T-helper 2 cell treated with Interferon-gamma antibody and Interleukin-4, amounts not matched to agents 100 ng/mL and 5 ng/mL, for 36 hours (primary cell): ENCODE results near the gene MOV10L1. TPM values are rescaled to one million over a fixed set of nuclear protein-coding genes. Genes with fewer than 3 reads are reported as not detected.

Source experiments
- intact Hi-C: fragments of 100-400 bp; cut with micrococcal nuclease; formaldehyde crosslinking; loops from one replicate; pipeline ENCODE4 v1.15.1; 2023
- total RNA-seq: library from RNA; stranded (reverse); gene quantifications from 2 replicates; pipeline ENCODE4 v1.2.3, GENCODE V29; 2022

The MOV10L1 gene
- total RNA-seq, 1 donor from 2014 or later, result not detected

DNA sequence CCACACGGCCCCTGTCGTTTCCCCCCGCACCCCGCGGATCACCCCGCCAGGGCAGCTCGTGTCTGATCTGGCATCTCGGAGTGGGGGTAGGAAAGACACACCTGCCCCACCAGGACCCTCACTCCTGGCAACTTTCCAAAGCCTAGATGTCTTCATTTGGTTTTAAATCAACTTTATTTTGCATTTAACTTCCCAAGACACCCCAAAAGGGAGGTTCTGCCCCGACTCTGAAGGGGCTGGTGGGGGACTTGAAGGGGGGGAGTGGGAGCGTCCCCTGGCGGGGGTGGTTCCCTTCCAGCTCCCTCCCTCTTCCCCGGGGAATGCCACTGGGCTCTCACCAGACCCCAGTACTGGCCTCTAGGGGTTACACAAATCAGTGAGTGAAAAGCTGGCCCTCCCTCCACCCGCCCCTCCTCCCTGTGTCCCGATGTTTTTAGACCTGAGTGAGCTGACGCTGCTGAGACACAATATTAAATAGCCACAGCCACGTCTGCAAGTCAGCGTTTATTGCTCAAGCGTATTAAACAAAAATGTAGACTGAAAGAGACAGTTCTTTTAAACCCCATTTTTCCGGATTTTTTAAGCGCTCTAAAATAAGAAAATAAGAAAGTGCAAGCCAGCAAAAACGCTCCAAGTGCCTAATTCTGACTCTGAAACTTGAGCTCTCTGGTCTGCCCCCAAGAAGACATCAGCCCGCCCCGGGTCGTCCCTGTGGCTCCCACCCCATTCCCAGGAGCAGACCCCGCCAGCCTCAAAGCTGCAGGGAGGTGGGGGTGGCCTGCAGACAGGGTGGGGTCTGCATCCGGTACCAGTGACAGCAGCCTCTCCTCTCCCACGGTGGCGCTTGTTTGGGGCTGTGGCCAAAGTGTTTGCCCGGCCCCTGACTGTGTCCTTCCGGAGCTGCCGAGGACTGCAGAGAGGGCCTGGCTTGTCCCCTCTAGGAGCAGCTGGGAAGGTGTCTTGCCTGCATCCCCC lies 30.6 kb upstream of the MOV10L1 start:
- intact Hi-C loops, result no loop called here

DNA sequence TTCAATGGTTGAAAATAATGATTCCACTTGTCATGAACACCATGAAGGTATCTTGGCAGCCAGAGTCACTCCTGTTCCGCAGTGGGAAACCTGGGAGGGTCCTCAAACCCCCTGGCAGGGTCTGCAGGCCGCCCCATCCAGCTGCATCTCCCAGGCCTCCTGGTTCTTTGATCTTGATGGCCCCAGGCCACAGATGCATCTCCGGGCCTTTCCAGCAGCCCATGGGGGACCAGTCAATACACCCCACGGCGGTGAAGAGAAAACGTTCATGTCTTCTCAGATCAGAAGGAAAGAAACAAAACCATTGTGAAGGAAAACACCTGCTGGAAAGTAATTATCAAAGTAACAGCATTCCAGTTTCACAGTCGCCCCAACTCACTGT lies 29.9 kb upstream of the MOV10L1 start:
- intact Hi-C loops, result no loop called here

DNA sequence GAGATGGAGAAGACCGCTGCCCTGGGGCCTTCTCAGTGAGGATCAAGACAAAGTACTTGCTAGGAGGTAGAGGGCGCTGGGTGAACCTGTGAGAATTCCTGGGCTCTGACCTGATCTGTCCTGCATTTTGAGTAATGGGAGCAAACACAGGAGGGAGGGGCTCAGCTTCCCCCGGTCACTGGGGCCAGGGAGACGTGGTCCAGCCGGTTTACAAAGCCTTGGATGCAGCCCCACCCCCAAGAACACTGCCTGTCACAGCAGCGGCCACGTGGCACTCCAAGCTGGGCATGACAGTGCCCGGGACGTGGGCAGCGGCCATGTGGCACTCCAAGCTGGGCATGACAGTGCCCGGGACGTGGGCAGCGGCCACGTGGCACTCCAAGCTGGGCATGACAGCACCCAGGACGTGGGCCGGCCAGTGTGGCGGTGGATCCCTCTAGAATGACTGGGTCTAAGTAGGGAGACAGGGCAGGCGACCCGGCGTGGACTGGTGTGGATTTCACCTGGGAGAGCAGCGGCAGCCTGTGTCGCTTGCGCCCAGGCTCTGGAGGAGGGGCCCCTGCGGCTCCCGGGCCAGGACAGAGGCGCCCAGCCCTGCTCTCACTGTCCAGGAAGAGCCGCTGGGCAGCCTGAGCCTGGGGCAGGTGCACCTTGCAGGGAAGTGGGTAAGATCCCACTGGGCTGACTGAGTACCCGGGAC lies 29.2 kb upstream of the MOV10L1 start:
- intact Hi-C loops, result no loop called here

DNA sequence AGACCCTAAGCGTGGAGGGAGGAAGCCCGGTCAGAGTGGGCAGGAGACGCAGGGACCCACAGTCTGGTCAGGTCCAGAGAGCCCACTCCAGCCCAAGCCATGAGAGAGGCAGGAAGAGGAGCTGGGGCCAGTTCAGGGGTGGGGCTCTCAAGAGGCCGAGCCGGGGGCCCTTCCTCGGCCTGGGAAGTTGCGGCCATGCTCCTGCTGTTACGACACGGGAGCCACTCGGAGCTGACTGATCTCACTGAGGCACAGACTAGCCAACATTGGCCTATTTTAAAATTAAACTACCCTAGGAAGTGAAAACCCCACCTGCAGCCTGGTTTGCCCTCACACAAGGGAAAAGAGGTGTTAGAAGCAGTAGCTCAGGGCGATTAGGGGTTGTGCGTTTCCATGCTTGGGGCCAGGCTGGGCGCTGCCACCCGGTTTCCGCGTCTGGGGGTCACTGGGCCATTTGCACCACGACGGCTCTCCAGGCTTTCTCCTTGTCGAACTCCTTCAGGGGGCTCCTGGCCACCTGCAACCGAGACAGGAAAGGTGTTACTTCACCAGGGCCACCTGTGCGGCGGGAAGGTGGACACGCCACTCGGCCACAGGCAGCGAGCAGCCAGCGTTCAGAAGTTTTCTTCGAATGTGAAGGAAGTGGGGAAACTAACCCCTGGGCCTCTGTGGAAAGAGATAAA lies 28.5 kb upstream of the MOV10L1 start:
- intact Hi-C loops, result no loop called here

DNA sequence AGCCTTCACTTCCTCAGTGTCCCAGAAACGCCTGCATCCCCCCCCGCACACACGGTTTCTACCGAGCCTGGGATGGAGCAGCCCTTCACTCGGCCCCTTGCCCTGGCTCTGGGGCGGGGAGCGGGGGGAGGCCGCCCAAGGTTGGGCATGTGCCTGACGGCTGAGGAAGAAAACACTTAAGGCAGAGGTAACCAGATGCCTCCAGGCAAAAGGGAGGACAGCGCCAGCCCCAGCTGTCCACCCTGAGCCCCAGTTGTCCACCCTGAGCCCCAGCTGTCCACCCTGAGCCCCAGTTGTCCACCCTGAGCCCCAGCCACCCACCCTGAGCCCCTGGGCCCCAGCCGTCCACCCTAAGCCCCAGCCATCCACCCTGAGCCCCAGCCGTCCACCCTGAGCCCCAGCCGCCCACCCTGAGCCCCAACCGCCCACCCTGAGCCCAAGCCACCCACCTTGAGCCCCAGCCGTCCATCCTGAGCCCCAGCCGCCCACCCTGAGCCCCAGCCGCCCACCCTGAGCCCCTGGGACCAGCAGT lies 27.9 kb upstream of the MOV10L1 start:
- intact Hi-C loops, result no loop called here

DNA sequence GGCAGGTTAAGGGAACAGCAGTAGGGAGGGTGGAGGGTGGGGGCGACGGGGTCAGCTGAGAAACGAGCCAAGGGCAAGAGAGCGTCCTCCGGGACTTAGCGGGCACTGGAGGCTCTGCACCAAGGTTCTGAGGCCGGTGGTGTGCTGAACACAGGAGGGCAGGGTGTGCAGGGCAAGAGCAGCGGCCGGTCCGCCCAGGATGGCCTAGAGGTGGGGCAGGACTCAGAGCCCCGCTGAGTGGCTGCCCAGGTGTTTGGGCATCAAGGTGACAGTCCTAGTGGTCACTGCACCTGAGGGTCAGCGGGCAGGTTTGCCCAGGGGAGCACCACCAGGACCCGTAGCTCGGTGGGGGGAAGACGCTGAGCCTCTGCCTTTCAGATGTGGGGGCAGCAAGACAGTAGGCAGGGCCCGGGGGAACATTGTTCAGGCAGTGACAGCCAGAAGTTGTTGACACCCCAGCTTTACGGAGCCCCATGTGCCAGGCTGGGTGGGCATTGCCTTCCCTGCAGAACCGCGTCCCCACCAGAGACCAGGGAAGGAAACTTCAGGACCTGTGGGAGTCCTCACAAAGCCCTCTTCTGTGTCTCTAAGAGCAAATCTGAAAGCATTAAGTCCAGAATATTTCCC lies 27.2 kb upstream of the MOV10L1 start:
- intact Hi-C loops, result no loop called here

DNA sequence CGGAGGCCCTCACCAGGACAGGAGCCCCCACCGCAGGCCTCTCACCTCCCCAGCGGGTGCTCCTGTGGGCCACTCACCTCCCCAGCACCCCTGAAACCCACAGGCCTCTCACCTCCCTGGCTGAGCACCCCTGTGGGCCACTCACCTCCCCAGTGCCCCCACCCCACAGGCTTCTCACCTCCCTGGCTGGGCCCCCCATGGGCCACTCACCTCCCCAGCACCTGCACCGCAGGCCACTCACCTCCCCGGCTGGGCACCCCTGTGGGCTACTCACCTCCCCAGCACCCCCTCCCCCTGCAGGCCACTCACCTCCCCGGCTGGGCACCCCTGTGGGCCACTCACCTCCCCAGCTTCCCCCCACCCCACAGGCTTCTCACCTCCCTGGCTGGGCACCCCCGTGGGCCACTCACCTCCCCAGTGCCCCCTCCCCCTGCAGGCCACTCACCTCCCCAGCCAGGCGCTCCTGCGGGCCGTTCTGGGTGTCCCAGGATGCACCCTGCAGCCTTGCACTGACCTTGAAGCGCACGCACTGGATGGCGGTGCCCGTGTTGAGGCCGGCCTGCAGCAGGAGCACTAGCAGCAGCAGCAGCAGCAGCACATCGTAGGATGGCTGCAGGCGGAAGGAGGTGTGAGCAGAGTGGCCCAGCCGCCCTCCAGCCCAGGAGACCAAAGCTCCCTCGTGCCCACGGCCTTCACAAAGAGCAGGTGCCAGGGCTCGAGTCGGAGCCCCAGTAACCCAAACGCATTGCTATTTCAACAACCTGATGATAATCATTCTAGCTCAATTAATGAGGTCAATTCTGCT lies 26.0 kb upstream of the MOV10L1 start:
- intact Hi-C loops, result no loop called here

DNA sequence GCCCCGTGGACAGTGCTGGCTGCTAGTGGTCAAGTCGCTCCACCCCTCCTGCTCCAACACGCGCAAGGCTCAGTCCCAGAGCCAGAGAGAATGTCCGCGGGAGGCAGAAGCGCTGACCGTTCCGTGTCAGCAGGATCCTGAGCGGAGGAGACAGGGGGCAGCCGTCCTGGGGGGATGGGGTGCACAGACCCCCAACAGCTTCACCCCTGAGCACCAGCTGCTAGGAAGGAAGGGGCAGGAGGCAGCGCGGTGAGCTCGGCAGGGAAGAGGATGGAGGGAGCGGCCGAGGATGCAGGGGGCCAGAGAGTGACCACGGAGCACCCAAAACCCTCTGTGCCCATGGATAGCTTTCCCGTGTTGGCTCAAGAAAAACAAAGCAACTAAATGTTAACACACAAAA lies 25.4 kb upstream of the MOV10L1 start:
- intact Hi-C loops, result no loop called here

DNA sequence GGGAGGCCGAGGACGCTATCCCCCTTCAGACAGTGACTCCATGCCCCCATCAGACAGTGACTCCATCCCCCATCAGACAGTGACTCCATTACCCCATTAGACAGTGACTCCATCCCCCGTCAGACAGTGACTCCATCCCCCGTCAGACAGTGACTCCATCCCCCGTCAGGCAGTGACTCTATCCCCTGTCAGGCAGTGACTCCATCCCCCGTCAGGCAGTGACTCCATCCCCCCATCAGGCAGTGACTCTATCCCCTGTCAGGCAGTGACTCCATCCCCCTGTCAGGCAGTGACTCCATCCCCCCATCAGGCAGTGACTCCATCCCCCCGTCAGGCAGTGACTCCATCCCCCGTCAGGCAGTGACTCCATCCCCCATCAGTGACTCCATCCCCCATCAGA lies 22.6 kb upstream of the MOV10L1 start:
- intact Hi-C loops, result no loop called here

DNA sequence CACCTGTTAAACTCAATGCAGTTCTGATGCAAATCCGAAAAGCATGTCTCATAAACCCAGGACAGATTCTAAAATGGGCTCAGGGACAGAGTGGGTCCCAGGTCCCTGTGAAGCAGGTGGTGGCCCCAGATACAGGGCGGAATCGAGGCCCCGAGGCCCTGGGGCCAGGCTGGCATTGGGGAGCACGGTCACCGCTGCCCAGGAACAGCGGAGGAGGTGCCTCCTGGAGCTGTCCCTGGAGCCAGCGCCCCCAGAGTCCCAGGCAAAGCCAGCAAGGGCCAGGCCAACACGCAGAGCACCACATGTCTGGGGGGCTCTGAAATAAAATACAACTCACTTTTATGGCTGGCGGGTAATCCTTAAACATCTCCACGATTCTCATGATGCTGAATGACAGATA lies 21.7 kb upstream of the MOV10L1 start:
- intact Hi-C loops, result no loop called here

DNA sequence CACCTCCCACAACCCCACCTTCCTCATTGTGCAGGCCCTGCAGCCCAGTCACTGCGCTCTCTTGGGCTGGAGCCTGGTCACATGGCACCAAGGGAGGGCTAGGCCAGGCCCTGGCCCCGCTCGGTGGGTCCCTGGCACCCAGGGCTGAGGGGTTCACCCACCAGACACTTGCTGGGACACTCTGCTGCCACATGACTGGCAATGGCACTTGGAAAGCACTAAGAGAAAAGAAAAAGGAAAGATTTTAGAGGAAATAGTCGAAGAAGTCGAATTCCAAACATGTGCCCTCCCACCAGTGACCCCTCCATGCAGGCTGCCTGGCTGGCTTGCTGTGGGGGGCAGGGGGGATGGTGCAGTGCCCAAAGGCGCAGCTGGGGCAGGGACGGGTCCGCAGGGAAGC lies 19.4 kb upstream of the MOV10L1 start:
- intact Hi-C loops, result no loop called here

DNA sequence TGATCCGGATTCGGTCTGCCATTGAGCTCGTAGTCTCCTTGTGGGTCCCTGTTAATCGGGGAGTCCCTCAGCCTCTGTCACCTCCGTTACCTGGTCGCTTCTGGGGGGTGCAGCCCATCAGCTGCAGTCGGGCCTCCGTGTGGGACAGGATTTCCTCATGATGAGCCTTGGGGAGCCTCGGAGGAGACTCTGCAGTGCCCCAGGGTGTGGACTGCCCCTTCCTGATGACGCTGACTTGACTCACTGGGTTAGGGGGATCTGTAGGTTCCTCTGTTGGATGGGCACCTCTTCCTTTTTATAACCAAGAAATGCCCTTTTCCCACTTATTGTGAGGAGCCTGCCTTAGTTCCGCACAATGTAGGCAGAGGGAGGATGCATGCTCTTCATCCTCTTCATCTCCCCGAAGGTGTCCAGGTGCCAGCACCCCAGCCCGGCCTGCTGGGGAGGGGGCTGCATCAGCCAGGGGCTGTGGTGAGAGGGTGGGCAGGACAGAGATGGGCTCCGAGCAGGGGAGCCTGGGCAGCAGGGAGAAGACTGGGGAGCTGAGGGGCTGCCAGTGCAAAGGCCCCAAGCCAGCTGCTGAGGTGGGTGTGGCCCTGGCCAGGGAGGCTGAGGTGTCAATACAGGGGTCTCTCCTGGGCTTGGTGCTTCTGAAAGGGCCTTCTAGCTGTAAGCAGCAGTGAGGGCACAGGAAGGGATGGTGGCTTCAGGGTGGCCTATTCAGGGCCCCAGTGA lies 18.2 kb upstream of the MOV10L1 start:
- intact Hi-C loops, result no loop called here

DNA sequence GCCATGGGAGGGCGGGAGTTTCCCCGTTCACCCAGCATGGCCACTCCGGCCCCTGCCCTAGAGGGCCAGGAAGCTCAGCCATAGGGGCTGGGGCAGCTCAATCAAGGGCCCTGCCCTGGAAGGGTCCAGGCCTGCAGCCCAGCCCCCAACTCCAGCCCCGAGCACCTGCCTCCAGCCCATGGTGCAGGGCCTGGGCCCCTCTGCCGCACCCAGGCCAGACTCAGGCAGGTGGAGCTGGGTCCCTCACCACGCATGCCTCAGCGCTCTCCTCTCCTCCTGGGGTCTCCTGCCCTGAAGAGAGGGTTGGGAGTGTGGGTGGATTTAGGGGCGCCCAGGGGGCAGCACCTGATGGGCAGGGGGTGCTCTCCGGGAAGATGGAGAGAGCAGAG lies 17.6 kb upstream of the MOV10L1 start:
- intact Hi-C loops, result no loop called here

DNA sequence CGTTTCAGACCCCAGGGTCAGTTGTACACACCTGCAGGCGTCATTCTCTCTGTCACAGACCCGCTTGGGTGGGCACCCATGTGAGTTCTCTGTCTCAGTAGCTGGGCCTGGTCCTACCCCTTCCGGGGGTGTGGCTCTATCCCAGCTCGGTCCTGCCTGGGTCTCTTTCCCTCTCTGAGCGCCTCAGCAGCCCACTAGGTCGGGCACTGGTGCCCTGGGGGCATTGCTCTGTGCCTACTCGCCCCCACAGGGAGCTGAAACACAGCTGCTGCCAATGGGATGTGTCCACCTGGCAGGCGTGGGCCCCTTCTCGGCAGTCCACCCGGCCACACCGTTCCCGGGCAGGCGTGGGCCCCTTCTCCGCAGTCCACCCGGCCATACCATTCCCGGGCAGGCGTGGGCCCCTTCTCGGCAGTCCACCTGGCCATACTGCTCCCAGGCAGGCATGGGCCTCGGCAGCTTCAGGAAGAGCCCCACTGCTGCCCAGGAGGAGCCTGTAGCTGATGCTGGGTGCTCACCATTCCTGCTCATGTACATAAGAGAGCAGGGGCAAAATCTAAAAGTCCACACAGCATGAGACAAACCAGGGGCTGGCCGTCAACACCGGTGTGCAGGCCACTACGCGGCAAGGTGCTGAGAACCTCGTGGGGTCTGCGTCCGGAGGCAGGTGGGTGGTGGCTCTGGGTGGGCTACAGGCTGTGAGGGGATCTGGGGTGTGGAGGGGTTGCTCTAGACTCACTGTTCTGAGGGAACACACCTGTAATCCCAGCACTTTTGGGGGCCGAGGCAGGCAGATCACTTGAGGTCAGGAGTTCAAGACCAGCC lies 16.9 kb upstream of the MOV10L1 start:
- intact Hi-C loops, result no loop called here

DNA sequence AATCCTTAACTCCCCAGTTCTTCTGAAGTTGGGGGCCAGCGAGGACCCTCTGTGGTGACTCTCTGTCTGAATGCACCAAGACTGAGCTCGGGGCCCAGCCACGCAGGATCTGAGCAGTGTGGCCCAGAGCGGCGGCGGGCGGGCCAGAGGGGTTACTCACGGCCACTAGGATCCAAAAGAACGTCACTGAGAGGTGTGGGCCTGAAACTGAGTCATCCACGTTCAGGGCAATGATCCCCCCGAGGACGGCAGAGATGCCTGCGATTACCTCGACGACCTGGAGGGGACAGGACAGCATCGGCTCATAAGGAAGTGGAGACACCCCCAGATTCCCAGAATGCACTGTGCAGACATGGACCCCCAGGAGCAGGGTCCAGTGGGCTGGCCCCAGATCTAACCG lies 15.8 kb upstream of the MOV10L1 start:
- intact Hi-C loops, result no loop called here

DNA sequence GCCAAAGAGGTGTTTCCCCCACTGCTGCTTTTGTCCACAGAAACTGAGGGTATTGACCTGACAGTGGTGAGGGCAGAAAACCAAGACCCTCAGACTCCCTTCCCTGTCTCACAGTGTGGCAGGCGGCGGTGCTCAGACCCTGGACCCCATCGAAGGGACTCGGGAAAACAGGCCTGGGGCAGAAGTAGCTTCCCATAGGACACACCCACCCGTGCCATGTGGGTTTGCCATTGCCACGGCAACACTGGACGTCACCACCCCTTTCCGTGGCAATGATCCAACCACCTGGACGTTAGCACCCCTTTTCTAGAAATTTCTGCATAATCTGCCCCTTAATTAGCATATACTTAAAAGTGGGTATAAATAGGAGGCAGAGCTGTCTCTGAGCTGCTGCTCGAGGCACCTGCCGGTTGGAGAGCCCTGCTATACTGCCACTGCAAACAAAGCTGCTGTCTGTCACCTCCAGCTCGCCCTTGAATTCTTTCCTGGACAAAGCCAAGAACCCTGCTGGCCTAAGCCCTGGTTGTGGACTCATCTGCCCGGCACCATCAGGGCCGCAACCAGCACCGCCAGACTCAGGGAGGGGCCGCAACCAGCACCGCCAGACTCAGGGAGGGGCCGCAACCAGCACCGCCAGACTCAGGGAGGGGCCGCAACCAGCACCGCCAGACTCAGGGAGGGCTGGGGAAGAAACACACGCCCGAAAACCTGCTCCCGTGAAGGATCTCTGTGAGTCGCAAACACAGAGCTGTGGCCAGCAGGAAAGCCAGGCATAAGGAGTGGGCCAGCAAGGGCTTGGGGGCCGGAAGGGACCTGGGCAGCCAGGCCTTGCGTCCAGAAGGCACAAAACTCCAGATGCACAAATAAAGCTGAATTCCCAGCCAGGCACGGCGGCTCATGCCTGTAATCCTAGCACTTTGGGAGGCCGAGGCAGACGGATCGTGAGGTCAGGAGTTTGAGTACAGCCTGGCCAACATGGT lies 15.0 kb upstream of the MOV10L1 start:
- intact Hi-C loops, result no loop called here

DNA sequence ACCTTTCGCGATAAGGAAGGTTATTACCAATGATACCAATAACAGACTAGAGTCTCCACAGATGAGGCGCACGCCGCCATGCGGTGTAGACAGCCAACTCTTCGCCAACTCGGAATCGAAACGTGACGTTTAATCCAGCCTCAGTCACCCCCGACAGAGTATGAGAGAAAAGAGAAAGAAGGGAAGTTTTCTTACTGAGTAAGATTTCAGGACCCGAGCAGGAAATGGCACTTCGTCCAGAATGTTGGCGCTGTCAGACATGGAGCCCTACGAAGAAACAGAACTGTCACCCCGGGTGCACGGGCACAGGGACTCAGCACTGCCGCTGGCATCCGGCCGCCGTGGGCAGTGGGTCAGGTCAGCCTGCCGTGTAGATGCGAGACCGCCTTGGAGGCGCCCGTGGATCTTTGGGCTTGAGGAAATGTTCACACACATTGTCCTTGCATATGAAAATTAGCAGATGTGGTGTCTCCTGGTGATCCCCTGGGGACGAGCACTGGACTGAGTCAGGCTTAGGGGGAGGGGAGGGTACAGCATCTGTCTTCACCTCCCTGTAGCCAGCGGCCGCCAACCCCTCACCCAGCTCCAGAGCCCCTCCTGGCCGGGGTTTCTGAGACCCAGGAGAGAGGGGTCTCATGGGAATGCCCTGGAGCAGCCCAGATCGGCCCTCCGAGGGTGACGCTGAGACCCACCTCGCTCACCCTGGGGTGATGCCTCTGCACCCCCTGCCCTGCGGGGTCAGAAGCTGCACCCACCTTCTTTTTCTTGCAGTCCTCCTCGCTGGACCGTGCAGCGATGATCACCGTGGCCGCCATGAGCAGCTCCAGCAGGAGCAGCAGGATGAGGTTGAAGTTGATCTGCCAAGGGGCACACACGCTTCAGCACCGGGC lies 12.9 kb upstream of the MOV10L1 start:
- intact Hi-C loops, result no loop called here
